GM23338 (cell line): ENCODE measurements around the gene CNTNAP5. TPM values are rescaled to one million over a fixed set of nuclear protein-coding genes. Genes with fewer than 3 reads are reported as not detected.
A peak's percentile ranks its signal among the peaks of the same experiment; 100 is the strongest.
"Not testable (repeated sequence)": the region's sequence is repeated elsewhere in the genome, so short reads cannot be mapped to it uniquely, and the experiment has no call there.

Source experiments
- ATAC-seq: fragments of 200-7000 bp; cut with Tn5 transposase; 3 replicates; pipeline ENCODE4 v1.9.1; 2020
- DNase-seq: peaks from one replicate; pipeline ENCODE4 v3.0.0-alpha.2; 2015; ENCODE audit warnings: low spot score
- H2AFZ ChIP-seq: fragments of 200-600 bp; sonication (generic); 2 replicates; pipeline ENCODE4 v1.8.0; 2016; ENCODE audit warnings: antibody characterized with exemption, mild to moderate bottlenecking, moderate library complexity
- H3F3A ChIP-seq: fragments of 200-600 bp; sonication (generic); replicated peaks from 2 replicates; pipeline ENCODE4 v1.8.0; 2017; ENCODE audit warnings: antibody characterized with exemption, mixed run types, low read depth
- H3K27ac ChIP-seq: fragments of 200-600 bp; sonication (generic); 2 replicates; pipeline ENCODE4 v1.6.1; 2016; ENCODE audit warnings: low read depth
- H3K27me3 ChIP-seq: fragments of 200-600 bp; sonication (generic); 2 replicates; pipeline ENCODE4 v1.8.0; 2016; ENCODE audit warnings: mild to moderate bottlenecking, mixed run types, moderate library complexity; ENCODE audit not compliant: insufficient read depth
- H3K36me3 ChIP-seq: fragments of 200-600 bp; sonication (generic); 2 replicates; pipeline ENCODE4 v1.8.0; 2016; ENCODE audit warnings: mild to moderate bottlenecking; ENCODE audit not compliant: insufficient read depth
- H3K4me1 ChIP-seq: fragments of 200-600 bp; sonication (generic); 2 replicates; pipeline ENCODE4 v1.8.0; 2016; ENCODE audit warnings: mild to moderate bottlenecking, moderate library complexity; ENCODE audit not compliant: insufficient read depth
- H3K4me2 ChIP-seq: fragments of 200-600 bp; sonication (generic); 2 replicates; pipeline ENCODE4 v1.7.1; 2017; ENCODE audit warnings: mixed run types
- H3K4me3 ChIP-seq: fragments of 200-600 bp; sonication (generic); 2 replicates; pipeline ENCODE4 v1.6.1; 2016; ENCODE audit warnings: mixed run types
- H3K79me2 ChIP-seq: fragments of 200-600 bp; sonication (generic); replicated peaks from 2 replicates; pipeline ENCODE4 v1.8.0; 2017; ENCODE audit warnings: mild to moderate bottlenecking; ENCODE audit not compliant: insufficient read depth
- H3K9me2 ChIP-seq: fragments of 200-600 bp; sonication (generic); 2 replicates; pipeline ENCODE4 v1.8.0; 2017; ENCODE audit not compliant: insufficient read depth
- H4K20me1 ChIP-seq: fragments of 200-600 bp; sonication (generic); replicated peaks from 2 replicates; pipeline ENCODE4 v1.8.0; 2017; ENCODE audit warnings: mild to moderate bottlenecking; ENCODE audit not compliant: insufficient read depth
- H3K27ac Mint-ChIP-seq: 2 replicates; pipeline ENCODE4 v1.8.0; 2020; ENCODE audit warnings: inconsistent platforms, mild to moderate bottlenecking, moderate library complexity, mixed read lengths
- H3K27me3 Mint-ChIP-seq: 3 replicates; pipeline ENCODE4 v1.8.0; 2022; ENCODE audit warnings: low read depth, mild to moderate bottlenecking, moderate library complexity, mixed read lengths, inconsistent platforms; ENCODE audit not compliant: insufficient read depth, poor library complexity
- H3K36me3 Mint-ChIP-seq: 3 replicates; pipeline ENCODE4 v1.8.0; 2021; ENCODE audit warnings: low read depth, mild to moderate bottlenecking, inconsistent platforms, moderate library complexity, mixed read lengths
- H3K4me1 Mint-ChIP-seq: 3 replicates; pipeline ENCODE4 v1.8.0; 2020; ENCODE audit warnings: mild to moderate bottlenecking, inconsistent platforms, mixed read lengths
- H3K4me3 Mint-ChIP-seq: 3 replicates; pipeline ENCODE4 v1.8.0; 2021; ENCODE audit warnings: moderate library complexity, mild to moderate bottlenecking, inconsistent platforms, mixed read lengths
- H3K9me3 Mint-ChIP-seq: 3 replicates; pipeline ENCODE4 v1.8.0; 2020; ENCODE audit warnings: moderate library complexity, mild to moderate bottlenecking, inconsistent platforms, mixed read lengths
- ETS1 ChIP-seq: IDR thresholded peaks from 2 replicates; pipeline ENCODE4 v1.6.1; 2016; ENCODE audit warnings: antibody characterized with exemption
- EZH2phosphoT487 ChIP-seq: fragments of 200-600 bp; sonication (generic); IDR thresholded peaks from one replicate; pipeline ENCODE4 v1.8.1; 2018; ENCODE audit warnings: antibody characterized with exemption; ENCODE audit not compliant: unreplicated experiment
- NANOG ChIP-seq: IDR thresholded peaks from 2 replicates; pipeline ENCODE4 v1.6.1; 2016; ENCODE audit warnings: antibody characterized with exemption, borderline replicate concordance
- ZNF331 ChIP-seq: fragments of 250-450 bp; sonication (Bioruptor Pico); IDR thresholded peaks from 2 replicates; pipeline ENCODE4 v1.5.0; 2020; ENCODE audit warnings: low read depth, mild to moderate bottlenecking, moderate library complexity
- ZNF462 ChIP-seq: fragments of 250-450 bp; sonication (Bioruptor Pico); IDR thresholded peaks from 2 replicates; pipeline ENCODE4 v1.5.0; 2020; ENCODE audit warnings: mild to moderate bottlenecking, moderate library complexity
- polyA plus RNA-seq: library from polyadenylated mRNA; unstranded; fragments of >200 nt; fragmentation: Nextera tagmentation; extraction: Ambion mirVana; gene quantifications from 2 replicates; pipeline ENCODE4 v1.2.1, GENCODE V29; 2016
- total RNA-seq: library from RNA; depleted of rRNA; stranded (reverse); fragments of >200 nt; shearing (Covaris generic); gene quantifications from 2 replicates; pipeline ENCODE4 v1.2.3, GENCODE V29; 2014

CNTNAP5 gene
- total and polyA plus RNA-seq, 2 experiments from 2014 or later: 0.49 to 0.50 TPM

- no peak; the same call in 2 of the 3 replicates for ATAC-seq
- H3K27me3 ChIP-seq: no peaks in the 10 kb centered on the region
- no peak overlapping the region for H3K4me3 ChIP-seq
- Mint-ChIP-seq H3K4me3 (no peak overlapping the region), H3K9me3 (no peaks in the 10 kb centered on the region), H3K36me3 (no peaks in the 10 kb centered on the region), H3K4me1 (peaks cover 5% of the 10 kb centered on the region), H3K27ac (no peak overlapping the region), H3K27me3 (no peaks in the 10 kb centered on the region)
- no peaks in the 10 kb centered on the region for H4K20me1 ChIP-seq
- H3K4me2 ChIP-seq: no peak overlapping the region
- no peak for DNase-seq
- no peaks in the 10 kb centered on the region for H3K79me2 ChIP-seq
- H2AFZ ChIP-seq: no peak overlapping the region
- peaks cover 5% of the 10 kb centered on the region; the same call in 1 of the 2 replicates for H3K4me1 ChIP-seq
- TF ChIP-seq ZNF462 (CRISPR knock-in tag) (no peak), NANOG (no peak), ETS1 (no peak), EZH2phosphoT487 (no peak)
- H3F3A ChIP-seq: no peaks in the 10 kb centered on the region
- H3K27ac ChIP-seq: no peak overlapping the region
- H3K36me3 ChIP-seq: no peaks in the 10 kb centered on the region
- no peaks in the 10 kb centered on the region for H3K9me2 ChIP-seq
Measured at GRCh38 chr2:124353656-124354055, 328.6 kb downstream of the CNTNAP5 start.

- H3K27me3 ChIP-seq: no peaks in the 10 kb centered on the region
- H2AFZ ChIP-seq: 0 out of 2 replicates have a peak overlapping the region, but pooled peaks have one; percentile 28
- H3K4me2 ChIP-seq: no peak overlapping the region
- H3K4me3 ChIP-seq: no peak overlapping the region
- no peaks in the 10 kb centered on the region for H3K79me2 ChIP-seq
- TF ChIP-seq ZNF331 (CRISPR knock-in tag): no peak
- TF ChIP-seq EZH2phosphoT487: no peak
- H3K36me3 Mint-ChIP-seq: no peaks in the 10 kb centered on the region
- peaks cover 5% of the 10 kb centered on the region; the same call in 1 of the 2 replicates for H3K4me1 ChIP-seq
- H3K27ac Mint-ChIP-seq: no peak overlapping the region
- ATAC-seq (no peak), DNase-seq (no peak)
- no peak overlapping the region for H3K4me3 Mint-ChIP-seq
- no peaks in the 10 kb centered on the region for H4K20me1 ChIP-seq
- no peaks in the 10 kb centered on the region for H3F3A ChIP-seq
- H3K9me2 ChIP-seq: no peaks in the 10 kb centered on the region
- no peaks in the 10 kb centered on the region for H3K36me3 ChIP-seq
- H3K4me1 Mint-ChIP-seq: peaks cover 5% of the 10 kb centered on the region
- H3K27me3 Mint-ChIP-seq: no peaks in the 10 kb centered on the region
- no peaks in the 10 kb centered on the region for H3K9me3 Mint-ChIP-seq
- no peak overlapping the region for H3K27ac ChIP-seq
Measured at GRCh38 chr2:124354466-124354865, 329.4 kb downstream of the CNTNAP5 start.

GRCh38 chr2:124361966-124362365 lies 336.9 kb downstream of the CNTNAP5 start:
- H3K9me2 ChIP-seq, H3K36me3 ChIP-seq, H3K4me3 ChIP-seq, H3K27ac Mint-ChIP-seq, H3F3A ChIP-seq, ATAC-seq, H3K9me3 Mint-ChIP-seq, H3K79me2 ChIP-seq, H2AFZ ChIP-seq, H3K4me1 ChIP-seq, H3K4me2 ChIP-seq, H3K4me1 Mint-ChIP-seq, DNase-seq, H4K20me1 ChIP-seq, H3K27ac ChIP-seq, H3K27me3 Mint-ChIP-seq, H3K4me3 Mint-ChIP-seq, H3K27me3 ChIP-seq: not testable (repeated sequence)
- peaks cover 12% of the 10 kb centered on the region; the same call in 2 of the 3 replicates for H3K36me3 Mint-ChIP-seq
